ENCODE results near the gene ERGIC3.

ERGIC3 gene

GRCh38 chr20:35599776-35600120 lies 57.9 kb downstream of the ERGIC3 start:
- FAIRE-seq, result no peak

- no peak for FAIRE-seq
These were observed 58.5 kb downstream of the ERGIC3 start for GRCh38 chr20:35600176-35600992.

DNA sequence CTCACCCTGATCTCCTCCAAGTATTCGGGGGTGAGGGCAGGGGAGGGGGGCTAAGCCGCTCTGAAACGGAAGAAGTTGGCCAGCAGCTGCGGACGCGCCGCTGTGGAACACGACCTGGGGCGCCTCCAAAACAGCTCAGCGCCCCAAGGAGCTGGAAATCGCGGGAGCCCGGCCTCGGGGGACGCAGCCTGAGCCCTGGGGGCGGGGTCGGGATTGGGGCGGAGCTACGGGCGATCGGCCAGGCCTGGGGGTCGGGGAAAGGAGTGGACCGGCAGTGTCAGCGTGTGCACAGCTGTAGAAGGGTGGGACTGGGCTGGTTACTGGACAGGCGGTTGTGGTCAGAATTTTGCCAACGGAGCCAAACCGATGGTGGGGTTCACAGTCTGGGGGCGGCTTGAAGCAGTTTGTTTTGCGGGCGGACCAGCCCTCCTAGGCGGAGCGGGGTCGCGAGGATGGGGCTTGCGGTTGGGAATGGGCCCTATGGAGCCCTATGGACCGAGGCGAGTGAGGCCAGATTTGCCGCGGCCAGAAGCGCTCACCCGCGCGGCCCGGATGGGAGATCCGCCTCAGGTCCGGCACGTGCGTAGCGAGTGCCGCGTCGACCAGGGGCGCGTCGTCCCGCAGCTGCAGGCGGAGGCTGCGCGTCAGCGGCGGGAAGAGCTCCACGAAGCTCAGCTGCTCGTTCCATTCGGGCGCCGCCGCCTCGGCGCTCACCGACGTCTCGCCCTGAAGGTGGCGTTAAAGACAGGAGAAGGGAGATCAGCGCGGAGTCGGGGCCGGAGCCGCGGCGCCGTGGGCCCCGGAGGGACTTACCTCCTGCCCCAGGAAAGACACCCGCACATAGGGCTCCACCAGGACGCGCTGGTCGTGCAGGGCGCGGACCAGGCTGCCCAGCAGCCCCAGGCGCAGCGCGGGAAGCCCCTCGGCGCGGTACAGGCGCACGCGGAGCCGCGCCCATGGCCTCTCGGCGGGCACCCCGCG lies 59.4 kb downstream of the ERGIC3 start:
- no peak for FAIRE-seq

- no peak for FAIRE-seq
These were observed 60.1 kb downstream of the ERGIC3 start for GRCh38 chr20:35601990-35602389.

DNA sequence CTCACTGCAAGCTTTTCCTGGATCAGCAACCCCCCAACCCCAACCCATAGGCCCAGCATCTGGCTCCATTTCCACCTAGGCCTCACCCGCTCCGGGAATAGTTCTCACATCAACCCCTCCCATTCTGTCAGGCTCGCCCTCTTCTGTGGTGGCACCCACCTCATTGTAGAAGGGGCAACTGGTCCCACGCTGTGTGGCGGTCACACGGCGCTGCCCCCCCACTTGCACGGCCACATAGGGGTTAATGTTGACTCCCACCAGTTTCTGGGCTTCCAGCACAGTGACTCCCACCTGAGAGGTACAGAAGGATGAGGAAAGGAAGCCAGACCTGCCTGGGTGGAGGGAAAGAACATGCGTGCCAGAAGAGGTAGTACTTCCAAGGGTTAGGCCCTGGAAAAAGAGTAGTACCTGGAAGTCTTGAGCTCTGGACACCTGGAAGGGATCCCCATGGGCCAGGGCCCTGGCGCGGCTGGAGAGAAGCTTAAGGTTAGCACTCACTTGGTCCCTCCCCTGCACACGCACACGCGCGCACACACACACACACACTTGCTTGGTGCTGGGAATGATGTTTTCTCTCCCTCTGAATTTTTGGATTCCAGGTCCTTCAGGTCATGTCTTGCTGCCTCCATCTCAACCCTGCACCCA lies 61.1 kb downstream of the ERGIC3 start:
- FAIRE-seq, result no peak

- no peak for FAIRE-seq
These were observed 62.0 kb downstream of the ERGIC3 start for GRCh38 chr20:35603695-35604448.

DNA sequence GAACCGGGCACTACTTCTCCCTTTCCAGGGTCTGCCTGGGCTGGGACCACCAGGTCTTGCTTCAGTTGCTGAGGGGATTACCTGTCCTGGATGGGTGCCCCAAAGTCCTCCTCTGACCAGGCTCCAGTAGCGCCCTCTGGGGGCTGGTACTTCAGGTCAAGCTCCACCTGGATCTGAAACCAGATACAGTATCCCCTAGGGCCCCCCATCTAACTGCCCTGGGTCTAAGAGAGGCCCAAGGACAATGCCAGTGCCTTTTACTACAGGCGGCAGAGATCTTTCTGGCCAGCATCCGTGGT lies 62.5 kb downstream of the ERGIC3 start:
- FAIRE-seq, result no peak

DNA sequence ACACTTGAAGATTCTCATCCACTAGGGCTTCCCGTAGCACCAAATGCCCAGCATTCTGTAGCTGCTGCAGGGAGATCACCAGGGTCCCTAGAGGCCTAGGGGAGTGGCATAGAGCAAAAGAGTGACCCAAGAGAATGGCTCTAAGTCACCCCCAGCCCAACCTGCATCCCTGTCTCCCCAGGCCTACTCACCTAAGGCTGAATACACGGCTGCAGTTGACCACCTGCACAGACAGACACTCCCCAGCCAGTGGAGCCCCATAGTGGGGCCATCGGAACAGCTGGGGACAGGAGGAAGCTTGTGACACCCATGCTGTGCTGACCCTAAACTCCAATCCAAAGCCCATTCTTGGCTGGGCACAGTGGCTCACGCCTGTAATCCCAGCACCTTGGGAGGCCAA lies 64.2 kb downstream of the ERGIC3 start:
- FAIRE-seq, result no peak

Data from G401.6 (cell line).